Gastroesophageal sphincter (tissue), 4 donors: ENCODE data around the gene METRN. TPM values are rescaled to one million over a fixed set of nuclear protein-coding genes. Genes with fewer than 3 reads are reported as not detected.
A peak's percentile ranks its signal among the peaks of the same experiment; 100 is the strongest.

Experiments used
- ATAC-seq: fragments of 150-250 bp; one replicate; pipeline ENCODE4 v1.9.1; 2016; ENCODE audit warnings: mild to moderate bottlenecking, moderate library complexity
- H3K27ac ChIP-seq, 4 donors: fragments of 200-600 bp; sonication (generic) in 3 of 4; 1 replicate in 3 of 4; 2 replicates in 1 of 4; pipeline ENCODE4 v1.5.1; 2016 to 2019
- H3K27me3 ChIP-seq: fragments of 200-600 bp; sonication (generic); one replicate; pipeline ENCODE4 v1.5.1; 2019
- H3K36me3 ChIP-seq, 2 donors: fragments of 200-600 bp; sonication (generic); one replicate each; pipeline ENCODE4 v1.5.1; 2019; ENCODE audit warnings: control low read depth in 1 of 2
- H3K4me1 ChIP-seq, 3 donors: fragments of 200-600 bp; sonication (generic); 1 replicate in 2 of 3; 2 replicates in 1 of 3; pipeline ENCODE4 v1.5.1; 2016 to 2019; ENCODE audit warnings: control low read depth in 2 of 3
- H3K4me3 ChIP-seq, 2 donors: fragments of 200-600 bp; sonication (generic); one replicate each; pipeline ENCODE4 v1.5.1; 2019; ENCODE audit warnings: mild to moderate bottlenecking in 1 of 2, moderate library complexity in 1 of 2
- H3K9me3 ChIP-seq, 3 donors: fragments of 200-600 bp; sonication (generic); one replicate each; pipeline ENCODE4 v1.5.1; 2017 to 2019; ENCODE audit warnings: control low read depth in 2 of 3
- CTCF ChIP-seq, 4 experiments: fragments of 200-600 bp in 2 of 4; fragments of 450-650 bp in 2 of 4; sonication (generic) in 1 of 4; IDR thresholded peaks; one replicate each; pipeline ENCODE4 v1.5.1; 2017 to 2019; ENCODE audit warnings: antibody characterized with exemption in 4 of 4, mild to moderate bottlenecking in 2 of 4, moderate library complexity in 2 of 4
- EP300 ChIP-seq: sonication (generic); formaldehyde crosslinking; IDR thresholded peaks from one replicate; pipeline ENCODE4 v1.6.1; 2017; ENCODE audit warnings: antibody characterized with exemption, mild to moderate bottlenecking
- POLR2A ChIP-seq, 2 donors: fragments of 450-650 bp; IDR thresholded peaks; one replicate each; pipeline ENCODE4 v1.6.1; 2017; ENCODE audit warnings: antibody characterized with exemption in 2 of 2, mild to moderate bottlenecking in 2 of 2, moderate library complexity in 1 of 2
- POLR2AphosphoS5 ChIP-seq: sonication (generic); formaldehyde crosslinking; IDR thresholded peaks from one replicate; pipeline ENCODE4 v1.6.1; 2017; ENCODE audit warnings: antibody characterized with exemption
- WGBS, 2 donors: methylation state at CpG; one replicate each; pipeline ENCODE4 v1.1.5; 2018; ENCODE audit warnings: low coverage in 1 of 2; 5-methylcytosine and 5-hydroxymethylcytosine counted together
- total RNA-seq, 4 donors: library from RNA; depleted of rRNA; stranded (reverse); fragments of >200 nt; gene quantifications; one replicate each; pipeline ENCODE4 v1.1.0, GENCODE V29; 2016

Gene METRN
- total RNA-seq, 4 donors from 2014 or later: 22.6 to 77.7 (median 63.8) TPM

GRCh38 chr16:715477-716199 lies 720 bp downstream of the METRN start:
- H3K27ac ChIP-seq: peak overlapping the region in 3 of 4 donors; percentile 64 to 80 (median 74)
- no peak for ATAC-seq
- peaks cover 0 to 61% (median 23%) of the 10 kb centered on the region in 3 donors for H3K4me1 ChIP-seq
- no CpG with 5 or more reads among the region's 74 CpGs for WGBS, 2 donors
- H3K36me3 ChIP-seq: peaks cover 0 to 6% of the 10 kb centered on the region in 2 donors
- peaks cover 18% of the 10 kb centered on the region for H3K27me3 ChIP-seq
- H3K9me3 ChIP-seq: no peaks in the 10 kb centered on the region
- peak overlapping the region; percentile 73 to 79 for H3K4me3 ChIP-seq
- no peak for TF ChIP-seq POLR2AphosphoS5
- no peak for TF ChIP-seq POLR2A (IDR thresholded peaks at IDR 0.05)
- TF ChIP-seq EP300: no peak
- TF ChIP-seq CTCF (IDR thresholded peaks at IDR 0.05): peak in 2 of 4 experiments; percentile 23 to 24

DNA sequence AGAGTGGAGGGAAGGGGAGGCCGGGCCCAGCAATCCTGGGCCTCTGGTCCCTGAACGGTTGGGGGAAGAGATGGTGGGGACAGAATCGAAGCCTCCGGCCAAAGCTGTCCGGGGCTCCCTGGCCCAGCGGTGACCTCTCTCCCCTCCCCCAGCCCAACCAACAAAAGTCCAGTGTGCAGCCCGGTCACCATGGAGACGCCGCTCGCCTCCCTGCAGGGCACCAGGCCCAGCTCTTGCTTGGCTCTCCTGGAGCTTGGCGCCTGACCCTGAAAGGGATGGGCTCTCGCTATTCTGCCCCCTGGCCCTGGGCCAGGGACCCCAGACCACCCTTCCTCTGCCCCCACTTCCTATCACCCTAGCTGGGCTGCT lies 1.3 kb downstream of the METRN start:
- ATAC-seq: no peak
- H3K36me3 ChIP-seq: peaks cover 0 to 6% of the 10 kb centered on the region in 2 donors
- peaks cover 13% of the 10 kb centered on the region for H3K27me3 ChIP-seq
- peak overlapping the region in 2 of 4 donors; percentile 64 to 80 for H3K27ac ChIP-seq
- H3K4me3 ChIP-seq: peak overlapping the region in 1 of 2 donors; percentile 79
- H3K9me3 ChIP-seq: no peaks in the 10 kb centered on the region
- TF ChIP-seq EP300 (no peak), POLR2AphosphoS5 (no peak), POLR2A (IDR thresholded peaks at IDR 0.05) (no peak), CTCF (IDR thresholded peaks at IDR 0.05) (no peak)
- 11% methylated on average over 5 of the region's 12 CpGs; no CpG with 5 or more reads in 1 of the 2 donors for WGBS, 2 donors
- peaks cover 0 to 62% (median 23%) of the 10 kb centered on the region in 3 donors for H3K4me1 ChIP-seq

- H3K36me3 ChIP-seq: peaks cover 0 to 7% of the 10 kb centered on the region in 2 donors
- ATAC-seq: no peak
- no peaks in the 10 kb centered on the region for H3K9me3 ChIP-seq
- H3K27ac ChIP-seq: no peak overlapping the region
- no peak overlapping the region for H3K4me3 ChIP-seq
- TF ChIP-seq CTCF (IDR thresholded peaks at IDR 0.05): no peak
- no peak for TF ChIP-seq POLR2A (IDR thresholded peaks at IDR 0.05)
- TF ChIP-seq EP300: no peak
- TF ChIP-seq POLR2AphosphoS5: no peak
- 92% methylated on average over 2 of the region's 29 CpGs; no CpG with 5 or more reads in 1 of the 2 donors for WGBS, 2 donors
- peaks cover 0 to 62% (median 28%) of the 10 kb centered on the region in 3 donors for H3K4me1 ChIP-seq
- H3K27me3 ChIP-seq: peaks cover 6% of the 10 kb centered on the region
Measured at GRCh38 chr16:716768-717325, 1.9 kb downstream of the METRN start.

DNA sequence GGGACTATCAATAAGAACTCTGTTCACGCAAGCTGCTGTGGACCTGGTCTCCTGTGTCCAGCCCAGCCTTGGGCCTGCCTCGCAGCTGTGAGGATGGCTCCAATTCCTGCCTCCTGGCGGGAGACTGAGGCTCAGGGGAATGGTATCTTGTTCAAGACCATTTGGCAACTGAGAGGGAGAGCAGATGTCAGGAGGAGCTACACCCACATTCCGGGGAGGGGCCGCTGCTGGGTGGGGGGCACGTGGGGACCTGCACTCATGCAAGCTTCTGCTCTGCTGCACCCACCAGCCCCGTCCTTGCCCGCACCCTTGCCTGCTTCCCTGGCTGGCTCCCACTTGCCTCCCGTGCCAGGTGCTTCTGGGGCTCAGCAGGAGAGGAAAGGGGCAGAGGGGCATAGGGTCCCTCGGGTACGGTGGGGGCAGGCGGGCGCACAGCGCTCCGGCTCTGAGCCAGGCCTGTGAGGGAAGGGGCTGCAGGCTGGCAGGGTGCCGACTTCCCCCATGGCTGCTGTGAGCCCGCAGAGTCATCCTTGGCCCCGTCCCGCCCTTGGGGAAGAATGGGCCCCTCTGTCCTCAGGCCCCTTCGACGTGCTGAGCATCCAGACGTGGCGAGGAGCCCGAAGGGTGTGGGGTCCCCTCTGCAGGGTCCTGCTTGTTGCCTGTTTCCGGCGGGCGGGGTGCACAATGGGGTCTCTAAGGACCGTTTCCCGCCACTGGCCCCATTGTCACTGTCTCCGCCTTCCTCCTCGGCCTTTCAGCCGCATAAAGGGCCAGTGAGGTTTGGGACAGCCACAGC lies 2.7 kb downstream of the METRN start:
- H3K4me3 ChIP-seq: no peak overlapping the region
- H3K4me1 ChIP-seq: peaks cover 0 to 68% (median 32%) of the 10 kb centered on the region in 3 donors

More for the DNA sequence above, 2.7 kb downstream of the METRN start:
- Histone ChIP-seq H3K27ac (peak overlapping the region in 1 of 4 donors; percentile 24), H3K36me3 (peaks cover 0 to 13% of the 10 kb centered on the region in 2 donors), H3K27me3 (no peaks in the 10 kb centered on the region), H3K9me3 (no peaks in the 10 kb centered on the region)
- WGBS, 2 donors: no CpG with 5 or more reads among the region's 32 CpGs
- TF ChIP-seq EP300 (no peak), POLR2A (IDR thresholded peaks at IDR 0.05) (no peak), POLR2AphosphoS5 (no peak), CTCF (IDR thresholded peaks at IDR 0.05) (no peak)
- no peak for ATAC-seq
